Left lung (tissue), 10 donors: ENCODE data around the gene FAM169A. TPM values are rescaled to one million over a fixed set of nuclear protein-coding genes. Genes with fewer than 3 reads are reported as not detected.
"Not testable (repeated sequence)": the region's sequence is repeated elsewhere in the genome, so short reads cannot be mapped to it uniquely, and the experiment has no call there.

Experiments
- ATAC-seq: fragments of 200-7000 bp; cut with Tn5 transposase; one replicate; pipeline ENCODE4 v1.9.1; 2020; ENCODE audit warnings: moderate library complexity
- DNase-seq, 4 donors: peaks; one replicate each; pipeline ENCODE4 v3.0.0-alpha.2; 2013 to 2020
- H3K27ac ChIP-seq, 2 donors: fragments of 200-600 bp; sonication (generic) in 1 of 2; one replicate each; pipeline versions ENCODE4 v1.5.0 to v1.8.0; 2020 to 2021
- H3K27me3 ChIP-seq, 2 donors: fragments of 200-600 bp; sonication (generic) in 1 of 2; one replicate each; pipeline versions ENCODE4 v1.5.0 to v1.8.0; 2020 to 2021
- H3K36me3 ChIP-seq, 2 donors: fragments of 200-600 bp; sonication (generic) in 1 of 2; one replicate each; pipeline versions ENCODE4 v1.5.0 to v1.8.0; 2020 to 2021
- H3K4me1 ChIP-seq, 2 donors: fragments of 200-600 bp; one replicate each; pipeline ENCODE4 v1.8.0; 2021
- H3K4me3 ChIP-seq, 2 donors: fragments of 200-600 bp; sonication (generic) in 1 of 2; one replicate each; pipeline versions ENCODE4 v1.5.0 to v1.8.0; 2020 to 2021; ENCODE audit warnings: mild to moderate bottlenecking in 1 of 2
- H3K9me3 ChIP-seq, 2 donors: fragments of 200-600 bp; sonication (generic) in 1 of 2; one replicate each; pipeline versions ENCODE4 v1.5.0 to v1.8.0; 2020 to 2021
- intact Hi-C, 2 donors: fragments of 100-400 bp; cut with DNase I; formaldehyde crosslinking; loops; one replicate each; pipeline versions ENCODE4 v1.11.2 to v1.14.2; 2022
- polyA plus RNA-seq, 6 donors: library from polyadenylated mRNA; unstranded; fragments of 120-200 nt; gene quantifications; one replicate each; pipeline ENCODE4 v1.2.1, GENCODE V29; 2013; ENCODE audit not compliant: insufficient read length in 6 of 6
- total RNA-seq, 2 donors: library from RNA; stranded (reverse); fragmentation: NEBNext Ultra II Directional; extraction: Animal tissue kit (Norgen Biotek cat#: 25700); gene quantifications; one replicate each; pipeline ENCODE4 v1.2.1, GENCODE V29; 2021
- TF ChIP-seq, protein P1 (sequence below), 2 donors: fragments of 200-600 bp; sonication (generic) in 1 of 2; IDR thresholded peaks; one replicate each; pipeline versions ENCODE4 v1.5.0 to v1.8.0; 2021; ENCODE audit warnings: antibody characterized with exemption in 2 of 2
- donor health status: DM: no; HTN: yes; CAD: no.
- donor health status: DM: no; HTN: no; CAD: no.

FAM169A gene
- total and polyA plus RNA-seq, 8 donors = 0.81 to 6.3 (median 5.5) TPM

DNA sequence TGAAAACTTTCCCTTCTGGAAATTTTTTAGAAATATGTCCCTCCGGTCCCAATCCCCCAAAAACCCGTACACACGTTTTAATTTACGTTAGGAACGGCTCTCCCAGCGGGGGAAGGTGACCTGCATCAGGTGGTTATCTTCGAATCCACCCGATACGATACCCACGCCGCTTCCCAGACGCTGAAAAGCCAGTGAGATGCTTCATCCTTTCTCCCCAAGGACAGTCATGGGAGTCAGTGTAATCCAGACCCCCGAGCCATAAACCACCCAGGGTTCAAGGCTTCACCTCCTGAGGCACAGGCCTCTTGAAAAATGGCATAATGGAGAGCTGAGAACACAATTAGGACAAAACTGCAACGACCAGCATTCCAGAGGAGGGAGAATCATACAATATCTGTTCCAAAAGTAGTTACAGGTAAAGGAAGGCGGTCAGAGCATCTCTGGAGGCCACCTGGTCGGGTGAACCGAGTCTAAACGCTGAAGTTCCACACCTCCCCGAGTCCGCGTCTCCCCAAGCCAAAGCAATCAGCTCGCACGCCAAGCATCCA, 857 bp downstream of the FAM169A start:
- TF ChIP-seq, protein P1, sequence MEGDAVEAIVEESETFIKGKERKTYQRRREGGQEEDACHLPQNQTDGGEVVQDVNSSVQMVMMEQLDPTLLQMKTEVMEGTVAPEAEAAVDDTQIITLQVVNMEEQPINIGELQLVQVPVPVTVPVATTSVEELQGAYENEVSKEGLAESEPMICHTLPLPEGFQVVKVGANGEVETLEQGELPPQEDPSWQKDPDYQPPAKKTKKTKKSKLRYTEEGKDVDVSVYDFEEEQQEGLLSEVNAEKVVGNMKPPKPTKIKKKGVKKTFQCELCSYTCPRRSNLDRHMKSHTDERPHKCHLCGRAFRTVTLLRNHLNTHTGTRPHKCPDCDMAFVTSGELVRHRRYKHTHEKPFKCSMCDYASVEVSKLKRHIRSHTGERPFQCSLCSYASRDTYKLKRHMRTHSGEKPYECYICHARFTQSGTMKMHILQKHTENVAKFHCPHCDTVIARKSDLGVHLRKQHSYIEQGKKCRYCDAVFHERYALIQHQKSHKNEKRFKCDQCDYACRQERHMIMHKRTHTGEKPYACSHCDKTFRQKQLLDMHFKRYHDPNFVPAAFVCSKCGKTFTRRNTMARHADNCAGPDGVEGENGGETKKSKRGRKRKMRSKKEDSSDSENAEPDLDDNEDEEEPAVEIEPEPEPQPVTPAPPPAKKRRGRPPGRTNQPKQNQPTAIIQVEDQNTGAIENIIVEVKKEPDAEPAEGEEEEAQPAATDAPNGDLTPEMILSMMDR (IDR thresholded peaks at IDR 0.05) = no peak
- DNase-seq (peak in 2 of 4 donors; percentile 8 to 10), ATAC-seq (no peak)
- H3K4me1 ChIP-seq = peaks cover 0 to 16% of the 10 kb centered on the region in 2 donors
- H3K27me3 ChIP-seq = peaks cover 30 to 69% of the 10 kb centered on the region in 2 donors
- no peak overlapping the region for H3K27ac ChIP-seq
- no peaks in the 10 kb centered on the region for H3K9me3 ChIP-seq
- peak overlapping the region; percentile 40 to 48 for H3K4me3 ChIP-seq
- intact Hi-C loops = no loop called here
- no peaks in the 10 kb centered on the region for H3K36me3 ChIP-seq

DNA sequence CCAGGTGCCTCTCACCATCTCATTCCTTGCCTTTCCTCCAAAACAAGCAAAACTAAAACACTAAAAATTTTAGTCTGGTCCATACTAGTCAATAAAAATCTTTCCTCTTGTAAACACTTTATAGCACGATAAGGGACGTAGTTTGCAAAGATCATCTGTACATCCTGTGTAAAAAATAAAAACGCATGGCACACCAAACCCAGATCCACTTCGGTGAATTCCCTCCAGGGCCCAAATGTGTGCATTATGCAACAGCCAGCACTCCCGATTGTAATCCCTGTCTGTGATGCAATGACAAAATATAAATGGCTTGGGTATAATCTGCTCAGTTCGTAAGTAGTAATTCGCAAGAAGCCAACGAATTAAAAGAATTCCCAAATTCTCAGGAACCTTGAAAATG, 1.4 kb downstream of the FAM169A start:
- DNase-seq (peak in 2 of 4 donors; percentile 9 to 23), ATAC-seq (no peak)
- Histone ChIP-seq H3K4me1 (peaks cover 0 to 16% of the 10 kb centered on the region in 2 donors), H3K27ac (no peak overlapping the region), H3K4me3 (no peak overlapping the region), H3K9me3 (no peaks in the 10 kb centered on the region), H3K27me3 (peaks cover 30 to 69% of the 10 kb centered on the region in 2 donors), H3K36me3 (no peaks in the 10 kb centered on the region)
- intact Hi-C loops = no loop called here
- TF ChIP-seq, protein P1 (IDR thresholded peaks at IDR 0.05) = no peak

DNA sequence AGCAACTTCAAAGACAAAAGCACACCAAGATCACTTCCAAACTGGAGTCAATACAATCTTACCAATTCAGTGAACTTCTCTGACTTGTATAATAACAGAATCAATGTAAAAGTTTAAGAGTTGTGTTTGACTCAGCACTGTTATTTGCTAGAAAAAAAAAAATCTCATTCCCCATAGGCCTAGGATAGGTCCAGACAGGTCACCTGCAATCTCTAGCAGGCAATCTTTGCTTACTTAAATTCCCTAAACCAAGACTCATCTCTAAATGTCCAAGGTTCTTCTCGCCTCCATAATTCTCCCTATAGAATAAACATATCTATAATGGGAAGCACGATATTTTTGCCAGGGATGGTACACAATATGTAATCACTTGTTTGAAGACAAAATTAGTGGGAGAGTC, 2.5 kb downstream of the FAM169A start:
- H3K27ac ChIP-seq = no peak overlapping the region
- DNase-seq (no peak), ATAC-seq (no peak)
- H3K4me1 ChIP-seq = peaks cover 0 to 16% of the 10 kb centered on the region in 2 donors
- intact Hi-C loops = no loop called here
- no peaks in the 10 kb centered on the region for H3K9me3 ChIP-seq
- no peaks in the 10 kb centered on the region for H3K36me3 ChIP-seq
- H3K27me3 ChIP-seq = peaks cover 30 to 61% of the 10 kb centered on the region in 2 donors
- TF ChIP-seq, protein P1 (IDR thresholded peaks at IDR 0.05) = no peak
- no peak overlapping the region for H3K4me3 ChIP-seq

DNA sequence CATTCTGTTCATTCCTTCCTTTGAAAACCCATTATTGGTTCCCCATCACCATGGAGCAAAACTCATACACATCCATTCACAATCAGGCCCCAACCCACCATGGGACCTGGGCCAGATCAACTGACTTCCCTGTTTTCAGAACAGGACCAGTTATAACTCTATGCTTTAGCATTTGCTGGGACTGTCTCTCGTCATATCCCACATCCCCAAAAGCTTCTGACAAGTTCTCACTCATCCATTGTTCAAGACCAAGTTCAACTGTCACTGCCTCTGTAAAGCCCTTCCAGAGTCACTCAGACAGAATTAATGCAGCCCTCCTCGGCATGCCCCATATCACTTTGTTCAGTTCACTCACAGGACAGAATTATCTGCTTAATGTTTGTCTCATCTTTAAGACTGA, 4.0 kb downstream of the FAM169A start:
- Histone ChIP-seq H3K27me3 (peaks cover 26 to 46% of the 10 kb centered on the region in 2 donors), H3K4me3 (no peak overlapping the region), H3K36me3 (no peaks in the 10 kb centered on the region), H3K27ac (no peak overlapping the region), H3K9me3 (no peaks in the 10 kb centered on the region), H3K4me1 (peaks cover 0 to 16% of the 10 kb centered on the region in 2 donors)
- DNase-seq (no peak), ATAC-seq (no peak)
- intact Hi-C loops = no loop called here
- TF ChIP-seq, protein P1 (IDR thresholded peaks at IDR 0.05) = no peak

DNA sequence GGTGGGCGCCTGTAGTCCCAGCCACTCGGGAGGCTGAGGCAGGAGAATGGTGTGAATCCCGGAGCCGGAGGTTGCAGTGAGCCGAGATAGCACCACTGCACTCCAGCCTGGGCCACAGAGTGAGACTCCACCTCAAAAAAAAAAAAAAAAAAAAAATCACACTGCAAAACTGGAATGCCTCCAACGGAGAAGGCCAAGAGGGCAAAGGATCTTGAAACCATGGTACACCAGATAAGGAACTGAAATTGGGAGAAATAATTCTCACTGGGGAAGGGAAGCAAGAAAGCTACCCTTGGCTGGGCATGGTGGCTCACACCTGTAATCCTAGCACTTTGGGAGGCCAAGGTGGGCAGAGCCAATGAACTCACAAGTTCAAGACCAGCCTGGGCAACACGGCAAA, 9.2 kb downstream of the FAM169A start:
- intact Hi-C loops, DNase-seq, H3K27me3 ChIP-seq, H3K4me3 ChIP-seq, ATAC-seq, H3K9me3 ChIP-seq, H3K36me3 ChIP-seq, H3K4me1 ChIP-seq, H3K27ac ChIP-seq: not testable (repeated sequence)

DNA sequence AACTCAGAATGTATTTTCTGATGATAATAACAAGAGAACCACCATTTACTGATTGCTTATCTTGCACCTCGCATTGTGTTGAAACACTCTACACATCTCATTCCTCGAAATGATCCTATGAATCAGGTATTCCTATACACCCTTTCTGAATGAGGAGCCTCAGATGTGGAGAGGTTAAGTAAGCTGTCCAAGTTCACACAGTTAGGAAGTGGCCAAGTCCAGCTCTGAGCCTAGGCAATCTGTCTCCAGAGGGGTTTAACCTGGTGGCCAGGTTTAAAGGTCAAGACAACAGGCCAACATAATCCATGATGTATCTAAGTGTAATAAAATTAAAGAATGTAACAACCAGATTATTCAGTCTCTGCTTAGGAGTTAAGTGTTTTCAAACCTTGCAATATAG, 12.9 kb downstream of the FAM169A start:
- H3K4me1 ChIP-seq = peaks cover 0 to 5% of the 10 kb centered on the region in 2 donors
- ATAC-seq (no peak), DNase-seq (no peak)
- TF ChIP-seq, protein P1 (IDR thresholded peaks at IDR 0.05) = no peak
- no peak overlapping the region for H3K27ac ChIP-seq
- H3K27me3 ChIP-seq = no peaks in the 10 kb centered on the region
- intact Hi-C loops = no loop called here
- H3K9me3 ChIP-seq = peaks cover 0 to 6% of the 10 kb centered on the region in 2 donors
- no peak overlapping the region for H3K4me3 ChIP-seq
- H3K36me3 ChIP-seq = no peaks in the 10 kb centered on the region
